SK-N-SH (cell line): ENCODE data around the gene RNF130. TPM values are rescaled to one million over a fixed set of nuclear protein-coding genes. Genes with fewer than 3 reads are reported as not detected.
"Not testable (repeated sequence)": the region's sequence is repeated elsewhere in the genome, so short reads cannot be mapped to it uniquely, and the experiment has no call there.

Experiments
- CTCF ChIA-PET: fragments of 300-600, 350-600 bp; formaldehyde crosslinking; extraction: SDS; loops from one replicate; lab custom pipeline; 2021; lab: Yijun Ruan, JAX
- POLR2A ChIA-PET: fragments of 350-600 bp; sonication (Branson Sonifier 250); formaldehyde crosslinking; extraction: SDS; loops from one replicate; lab custom pipeline; 2020; ENCODE audit warnings: antibody characterized with exemption, inconsistent platforms; lab: Yijun Ruan, JAX
- DNase-seq: peaks from one replicate; pipeline ENCODE4 v3.0.0; 2012
- H2AFZ ChIP-seq: fragments of 200-600 bp; sonication (generic); 2 replicates; pipeline ENCODE4 v1.8.1; 2016; ENCODE audit warnings: antibody characterized with exemption, mild to moderate bottlenecking, low read depth
- H3F3A ChIP-seq: fragments of 200-600 bp; sonication (generic); replicated peaks from 2 replicates; pipeline ENCODE3; 2016; ENCODE audit warnings: antibody characterized with exemption, mild to moderate bottlenecking; ENCODE audit not compliant: insufficient read depth
- H3K27ac ChIP-seq, 2 experiments: fragments of 200-500 bp in 1 of 2; fragments of 200-600 bp in 1 of 2; sonication (Bioruptor generic) in 1 of 2; sonication (generic), shearing (Covaris generic) in 1 of 2; 2 replicates each; pipeline versions ENCODE4 v1.5.1 to v1.6.1; 2014 to 2016; ENCODE audit warnings: low read depth in 2 of 2, inconsistent platforms in 1 of 2, low read length in 1 of 2, mild to moderate bottlenecking in 1 of 2, mixed read lengths in 1 of 2
- H3K27me3 ChIP-seq: fragments of 200-600 bp; sonication (generic), shearing (Covaris generic); 2 replicates; pipeline ENCODE4 v1.6.1; 2016; ENCODE audit warnings: mixed run types; ENCODE audit not compliant: insufficient read depth
- H3K36me3 ChIP-seq, 2 experiments: fragments of 200-500 bp in 1 of 2; fragments of 200-600 bp in 1 of 2; sonication (Bioruptor generic) in 1 of 2; sonication (generic) in 1 of 2; replicated peaks in 1 of 2; 2 replicates each; pipeline versions ENCODE3 to v1.5.1; 2014 to 2016; ENCODE audit warnings: low read length in 1 of 2, mild to moderate bottlenecking in 1 of 2; ENCODE audit not compliant: insufficient read depth in 2 of 2, control insufficient read depth in 1 of 2
- H3K4me1 ChIP-seq, 2 experiments: fragments of 200-500 bp in 1 of 2; fragments of 200-600 bp in 1 of 2; sonication (Bioruptor generic) in 1 of 2; sonication (generic), shearing (Covaris generic) in 1 of 2; 2 replicates each; pipeline versions ENCODE4 v1.5.1 to v1.6.1; 2014 to 2016; ENCODE audit warnings: low read depth in 1 of 2, low read length in 1 of 2, mixed run types in 1 of 2; ENCODE audit not compliant: insufficient read depth in 2 of 2, control insufficient read depth in 1 of 2
- H3K4me2 ChIP-seq: fragments of 200-600 bp; sonication (generic), shearing (Covaris generic); 2 replicates; pipeline ENCODE4 v1.6.1; 2017; ENCODE audit warnings: mixed run types
- H3K4me3 ChIP-seq, 2 experiments: fragments of 200-500 bp in 1 of 2; fragments of 200-600 bp in 1 of 2; sonication (Bioruptor generic) in 1 of 2; sonication (generic), shearing (Covaris generic) in 1 of 2; 2 replicates each; pipeline versions ENCODE4 v1.5.1 to v1.8.1; 2014 to 2016; ENCODE audit warnings: low read depth in 2 of 2, inconsistent platforms in 1 of 2, low read length in 1 of 2, mild to moderate bottlenecking in 1 of 2, mixed read lengths in 1 of 2, moderate library complexity in 1 of 2
- H3K79me2 ChIP-seq: fragments of 200-600 bp; sonication (generic); 2 replicates; pipeline ENCODE4 v1.8.1; 2017; ENCODE audit warnings: mild to moderate bottlenecking; ENCODE audit not compliant: insufficient read depth
- H3K9ac ChIP-seq: fragments of 200-600 bp; sonication (generic); 2 replicates; pipeline ENCODE4 v1.6.1; 2017; ENCODE audit warnings: mixed run types
- H3K9me2 ChIP-seq: fragments of 200-600 bp; sonication (generic); 2 replicates; pipeline ENCODE4 v1.6.1; 2017; ENCODE audit warnings: mixed run types
- H3K9me3 ChIP-seq: fragments of 200-600 bp; sonication (generic); 2 replicates; pipeline ENCODE4 v1.6.1; 2017; ENCODE audit warnings: mixed run types, mild to moderate bottlenecking, moderate library complexity
- H4K20me1 ChIP-seq: fragments of 200-600 bp; sonication (generic); 2 replicates; pipeline ENCODE4 v1.6.1; 2017; ENCODE audit warnings: mild to moderate bottlenecking, mixed run types; ENCODE audit not compliant: insufficient read depth
- FOXM1 ChIP-seq: IDR thresholded peaks from 2 replicates; pipeline ENCODE4 v1.4.0; 2012; ENCODE audit warnings: low read depth, mild to moderate bottlenecking
- GABPA ChIP-seq: IDR thresholded peaks from 2 replicates; pipeline ENCODE4 v1.4.0; 2012; ENCODE audit warnings: low read depth, mild to moderate bottlenecking
- JUND ChIP-seq: IDR thresholded peaks from 2 replicates; pipeline ENCODE4 v1.4.0; 2012
- MXI1 ChIP-seq: IDR thresholded peaks from 2 replicates; pipeline ENCODE4 v1.6.1; 2012; ENCODE audit warnings: mild to moderate bottlenecking, low read depth, low read length, improper control_type of control experiment
- NFIC ChIP-seq: IDR thresholded peaks from 2 replicates; pipeline ENCODE4 v1.4.0; 2012; ENCODE audit warnings: borderline replicate concordance
- PBX3 ChIP-seq: IDR thresholded peaks from 2 replicates; pipeline ENCODE4; 2012
- POLR2AphosphoS5 ChIP-seq: IDR thresholded peaks from 2 replicates; pipeline ENCODE4 v1.6.1; 2012; ENCODE audit warnings: low read depth, low read length
- RCOR1 ChIP-seq: fragments of 150-350 bp; IDR thresholded peaks from 2 replicates; pipeline ENCODE4 v1.6.1; 2017; ENCODE audit warnings: antibody characterized with exemption, low read length
- SIN3A ChIP-seq: IDR thresholded peaks from 2 replicates; pipeline ENCODE4 v1.6.1; 2012; ENCODE audit warnings: low read depth, mild to moderate bottlenecking, low read length, moderate library complexity, borderline replicate concordance
- SMC3 ChIP-seq: IDR thresholded peaks from 2 replicates; pipeline ENCODE4 v1.6.1; 2012; ENCODE audit warnings: low read depth, low read length, improper control_type of control experiment
- USF2 ChIP-seq: fragments of 150-350 bp; IDR thresholded peaks from 2 replicates; pipeline ENCODE4 v1.6.1; 2017; ENCODE audit warnings: antibody characterized with exemption, low read length, low read depth, borderline replicate concordance
- YY1 ChIP-seq: IDR thresholded peaks from 2 replicates; pipeline ENCODE4 v1.4.0; 2012; ENCODE audit warnings: low read depth, mild to moderate bottlenecking
- WGBS: methylation state at CpG from one replicate; pipeline ENCODE4 v1.1.6; 2017; ENCODE audit warnings: low lambda C conversion rate; 5-methylcytosine and 5-hydroxymethylcytosine counted together
- polyA plus RNA-seq, 3 experiments: library from polyadenylated mRNA; depleted of rRNA; stranded (reverse); fragments of >200 nt; gene quantifications; 2 replicates each; pipeline ENCODE4 v1.2.3, GENCODE V29; 2012
- TF ChIP-seq, protein P1 (sequence below): IDR thresholded peaks from 2 replicates; pipeline ENCODE4 v1.4.0; 2012; ENCODE audit warnings: low read depth, borderline replicate concordance
- TF ChIP-seq, protein P2 (sequence below): IDR thresholded peaks from 2 replicates; pipeline ENCODE4 v1.4.0; 2012; ENCODE audit warnings: low read depth, borderline replicate concordance

The RNF130 gene
- polyA plus RNA-seq, 1 of the 3 experiments (the other 2 are of a cell fraction): 41.4 TPM

GRCh38 chr5:180018347-180019060, 53.1 kb downstream of the RNF130 start (continued):
- TF ChIP-seq, protein P1, sequence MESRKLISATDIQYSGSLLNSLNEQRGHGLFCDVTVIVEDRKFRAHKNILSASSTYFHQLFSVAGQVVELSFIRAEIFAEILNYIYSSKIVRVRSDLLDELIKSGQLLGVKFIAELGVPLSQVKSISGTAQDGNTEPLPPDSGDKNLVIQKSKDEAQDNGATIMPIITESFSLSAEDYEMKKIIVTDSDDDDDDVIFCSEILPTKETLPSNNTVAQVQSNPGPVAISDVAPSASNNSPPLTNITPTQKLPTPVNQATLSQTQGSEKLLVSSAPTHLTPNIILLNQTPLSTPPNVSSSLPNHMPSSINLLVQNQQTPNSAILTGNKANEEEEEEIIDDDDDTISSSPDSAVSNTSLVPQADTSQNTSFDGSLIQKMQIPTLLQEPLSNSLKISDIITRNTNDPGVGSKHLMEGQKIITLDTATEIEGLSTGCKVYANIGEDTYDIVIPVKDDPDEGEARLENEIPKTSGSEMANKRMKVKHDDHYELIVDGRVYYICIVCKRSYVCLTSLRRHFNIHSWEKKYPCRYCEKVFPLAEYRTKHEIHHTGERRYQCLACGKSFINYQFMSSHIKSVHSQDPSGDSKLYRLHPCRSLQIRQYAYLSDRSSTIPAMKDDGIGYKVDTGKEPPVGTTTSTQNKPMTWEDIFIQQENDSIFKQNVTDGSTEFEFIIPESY: no peak
- TF ChIP-seq MXI1 (no peak), SIN3A (no peak), POLR2AphosphoS5 (no peak)

GRCh38 chr5:180015523-180015922, 56.0 kb downstream of the RNF130 start:
- H3K9ac ChIP-seq, DNase-seq, H3F3A ChIP-seq, CTCF ChIA-PET, H3K9me2 ChIP-seq, H3K79me2 ChIP-seq, H2AFZ ChIP-seq, H3K4me2 ChIP-seq, POLR2A ChIA-PET, H4K20me1 ChIP-seq, H3K27ac ChIP-seq, H3K4me3 ChIP-seq, H3K4me1 ChIP-seq, H3K9me3 ChIP-seq, H3K27me3 ChIP-seq: not testable (repeated sequence)
- peaks cover 7 to 13% of the 10 kb centered on the region in 2 experiments for H3K36me3 ChIP-seq
- 91% methylated on average over 1 of the region's 1 CpG for WGBS

GRCh38 chr5:180013678-180014077, 57.9 kb downstream of the RNF130 start:
- Histone ChIP-seq H3K27me3 (no peaks in the 10 kb centered on the region), H3F3A (no peaks in the 10 kb centered on the region), H3K4me3 (no peak overlapping the region), H3K36me3 (peaks cover 9 to 13% of the 10 kb centered on the region in 2 experiments), H3K79me2 (no peaks in the 10 kb centered on the region), H3K9me2 (no peaks in the 10 kb centered on the region), H4K20me1 (no peaks in the 10 kb centered on the region), H3K4me2 (no peak overlapping the region), H3K4me1 (no peaks in the 10 kb centered on the region), H3K27ac (no peak overlapping the region), H3K9ac (no peak overlapping the region), H2AFZ (no peak overlapping the region), H3K9me3 (no peaks in the 10 kb centered on the region)
- 44% methylated on average over 1 of the region's 1 CpG for WGBS
- DNase-seq: no peak
- TF ChIP-seq YY1: no peak
- TF ChIP-seq JUND: no peak
- TF ChIP-seq NFIC: no peak
- TF ChIP-seq SMC3: no peak
- TF ChIP-seq PBX3: no peak
- TF ChIP-seq GABPA: no peak
- TF ChIP-seq, protein P2, sequence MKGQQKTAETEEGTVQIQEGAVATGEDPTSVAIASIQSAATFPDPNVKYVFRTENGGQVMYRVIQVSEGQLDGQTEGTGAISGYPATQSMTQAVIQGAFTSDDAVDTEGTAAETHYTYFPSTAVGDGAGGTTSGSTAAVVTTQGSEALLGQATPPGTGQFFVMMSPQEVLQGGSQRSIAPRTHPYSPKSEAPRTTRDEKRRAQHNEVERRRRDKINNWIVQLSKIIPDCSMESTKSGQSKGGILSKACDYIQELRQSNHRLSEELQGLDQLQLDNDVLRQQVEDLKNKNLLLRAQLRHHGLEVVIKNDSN: no peak
- TF ChIP-seq FOXM1: no peak
- TF ChIP-seq, protein P1: no peak
- no peak for TF ChIP-seq POLR2AphosphoS5
- TF ChIP-seq USF2: no peak
- TF ChIP-seq RCOR1: no peak
- CTCF ChIA-PET: interaction anchor here (1.1 kb wide), 1 partner anchor 23 kb away, joined by 3 read pairs; no protein-coding TSS in a partner anchor
- POLR2A ChIA-PET: no interaction called here
